HEK293 (cell line): ENCODE measurements around the gene PADI3.

Source experiments
- CTCF ChIA-PET: fragments of 350-600 bp; formaldehyde crosslinking; extraction: SDS; loops from one replicate; lab custom pipeline; 2021; ENCODE audit warnings: antibody characterized with exemption; lab: Yijun Ruan, JAX
- POLR2A ChIA-PET: fragments of 300-600 bp; formaldehyde crosslinking; extraction: SDS; loops from one replicate; lab custom pipeline; 2020; ENCODE audit warnings: antibody characterized with exemption, inconsistent platforms; lab: Yijun Ruan, JAX
- H3K27ac ChIP-seq: fragments of 200-500 bp; sonication (Bioruptor generic); 2 replicates; pipeline ENCODE4 v1.5.1; 2014; ENCODE audit warnings: low read depth, low read length, control low read depth, inconsistent platforms; ENCODE audit errors: extremely low read depth
- H3K36me3 ChIP-seq, 2 experiments: fragments of 200-500 bp in 1 of 2; sonication (Bioruptor generic) in 1 of 2; 1 replicate in 1 of 2; 2 replicates in 1 of 2; pipeline ENCODE4 v1.5.1; 2014 to 2017; ENCODE audit warnings: inconsistent platforms in 2 of 2, low read length in 2 of 2; ENCODE audit not compliant: control insufficient read depth in 2 of 2, insufficient read depth in 1 of 2
- H3K4me1 ChIP-seq: fragments of 200-500 bp; sonication (Bioruptor generic); 2 replicates; pipeline ENCODE4 v1.5.1; 2014; ENCODE audit warnings: mild to moderate bottlenecking, low read length, inconsistent platforms; ENCODE audit not compliant: control insufficient read depth, insufficient read depth
- H3K4me3 ChIP-seq: 2 replicates; pipeline ENCODE4 v1.5.1; 2011; ENCODE audit warnings: low read depth, mild to moderate bottlenecking, control low read depth, low read length, moderate library complexity
- H3K9me3 ChIP-seq: fragments of 200-500 bp; sonication (Bioruptor generic); 2 replicates; pipeline ENCODE4 v1.5.1; 2014; ENCODE audit warnings: low read depth, low read length, inconsistent platforms; ENCODE audit not compliant: control insufficient read depth, insufficient read depth
- BCL11B ChIP-seq: fragments of 450-650 bp; formaldehyde crosslinking; IDR thresholded peaks from 2 replicates; pipeline ENCODE4 v1.5.1; 2016; ENCODE audit warnings: low read depth, missing biosample characterization, missing genetic modification characterization
- EGR2 ChIP-seq: fragments of 450-650 bp; formaldehyde crosslinking; IDR thresholded peaks from 2 replicates; pipeline ENCODE4 v1.5.1; 2016; ENCODE audit warnings: low read depth, missing biosample characterization, missing genetic modification characterization
- GFI1B ChIP-seq: fragments of 450-650 bp; formaldehyde crosslinking; IDR thresholded peaks from 2 replicates; pipeline ENCODE4 v1.5.1; 2016; ENCODE audit warnings: missing biosample characterization, missing genetic modification characterization
- GLIS1 ChIP-seq: fragments of 450-650 bp; formaldehyde crosslinking; IDR thresholded peaks from 2 replicates; pipeline ENCODE4 v1.5.1; 2016; ENCODE audit warnings: missing biosample characterization, missing genetic modification characterization
- KLF16 ChIP-seq: fragments of 450-650 bp; formaldehyde crosslinking; IDR thresholded peaks from 2 replicates; pipeline ENCODE4 v1.5.1; 2017; ENCODE audit warnings: missing biosample characterization, missing genetic modification characterization
- MYNN ChIP-seq: fragments of 450-650 bp; formaldehyde crosslinking; IDR thresholded peaks from 2 replicates; pipeline ENCODE4 v1.5.1; 2016; ENCODE audit warnings: missing biosample characterization, missing genetic modification characterization, borderline replicate concordance
- SCRT2 ChIP-seq: fragments of 450-650 bp; formaldehyde crosslinking; IDR thresholded peaks from 2 replicates; pipeline ENCODE4 v1.5.1; 2016; ENCODE audit warnings: missing biosample characterization, missing genetic modification characterization
- SP7 ChIP-seq: fragments of 450-650 bp; formaldehyde crosslinking; IDR thresholded peaks from 2 replicates; pipeline ENCODE4 v1.5.1; 2016; ENCODE audit warnings: missing biosample characterization, missing genetic modification characterization
- ZBTB17 ChIP-seq: fragments of 450-650 bp; formaldehyde crosslinking; IDR thresholded peaks from 2 replicates; pipeline ENCODE4 v1.5.1; 2016; ENCODE audit warnings: missing biosample characterization, missing genetic modification characterization
- ZNF157 ChIP-seq: fragments of 450-650 bp; formaldehyde crosslinking; IDR thresholded peaks from 2 replicates; pipeline ENCODE4 v1.5.1; 2016; ENCODE audit warnings: missing biosample characterization, missing genetic modification characterization
- ZNF324 ChIP-seq: fragments of 450-650 bp; formaldehyde crosslinking; IDR thresholded peaks from 2 replicates; pipeline ENCODE4 v1.5.1; 2016; ENCODE audit warnings: missing biosample characterization, missing genetic modification characterization
- ZNF416 ChIP-seq: fragments of 450-650 bp; formaldehyde crosslinking; IDR thresholded peaks from 2 replicates; pipeline ENCODE4 v1.5.1; 2016; ENCODE audit warnings: missing biosample characterization, missing genetic modification characterization
- ZNF558 ChIP-seq: fragments of 450-650 bp; formaldehyde crosslinking; IDR thresholded peaks from 2 replicates; pipeline ENCODE4 v1.5.1; 2016; ENCODE audit warnings: missing biosample characterization, missing genetic modification characterization
- ZNF624 ChIP-seq: fragments of 450-650 bp; formaldehyde crosslinking; IDR thresholded peaks from 2 replicates; pipeline ENCODE4 v1.5.1; 2017; ENCODE audit warnings: missing biosample characterization, missing genetic modification characterization
- ZNF791 ChIP-seq: fragments of 450-650 bp; formaldehyde crosslinking; IDR thresholded peaks from 2 replicates; pipeline ENCODE4 v1.5.1; 2016; ENCODE audit warnings: missing biosample characterization, missing genetic modification characterization
- ZNF792 ChIP-seq: fragments of 450-650 bp; formaldehyde crosslinking; IDR thresholded peaks from 2 replicates; pipeline ENCODE4 v1.5.1; 2016; ENCODE audit warnings: missing biosample characterization, missing genetic modification characterization
- ZNF843 ChIP-seq: fragments of 450-650 bp; formaldehyde crosslinking; IDR thresholded peaks from 2 replicates; pipeline ENCODE4 v1.5.1; 2016; ENCODE audit warnings: missing biosample characterization, missing genetic modification characterization
- TF ChIP-seq, protein P1 (sequence below): fragments of 450-650 bp; formaldehyde crosslinking; IDR thresholded peaks from 2 replicates; pipeline ENCODE4 v1.5.1; 2016; ENCODE audit warnings: missing biosample characterization, missing genetic modification characterization
- TF ChIP-seq, protein P2 (sequence below): fragments of 450-650 bp; formaldehyde crosslinking; IDR thresholded peaks from 2 replicates; pipeline ENCODE4 v1.5.1; 2016; ENCODE audit warnings: missing biosample characterization, missing genetic modification characterization
- TF ChIP-seq, protein P3 (sequence below): fragments of 450-650 bp; formaldehyde crosslinking; IDR thresholded peaks from 2 replicates; pipeline ENCODE4 v1.5.1; 2016; ENCODE audit warnings: missing biosample characterization, missing genetic modification characterization
- TF ChIP-seq, protein P4 (sequence below): fragments of 450-650 bp; formaldehyde crosslinking; IDR thresholded peaks from 2 replicates; pipeline ENCODE4 v1.5.1; 2016; ENCODE audit warnings: missing biosample characterization, missing genetic modification characterization, low read depth
- TF ChIP-seq, protein P5 (sequence below): fragments of 450-650 bp; formaldehyde crosslinking; IDR thresholded peaks from 2 replicates; pipeline ENCODE4 v1.5.1; 2017; ENCODE audit warnings: missing biosample characterization, missing genetic modification characterization

Gene PADI3

DNA sequence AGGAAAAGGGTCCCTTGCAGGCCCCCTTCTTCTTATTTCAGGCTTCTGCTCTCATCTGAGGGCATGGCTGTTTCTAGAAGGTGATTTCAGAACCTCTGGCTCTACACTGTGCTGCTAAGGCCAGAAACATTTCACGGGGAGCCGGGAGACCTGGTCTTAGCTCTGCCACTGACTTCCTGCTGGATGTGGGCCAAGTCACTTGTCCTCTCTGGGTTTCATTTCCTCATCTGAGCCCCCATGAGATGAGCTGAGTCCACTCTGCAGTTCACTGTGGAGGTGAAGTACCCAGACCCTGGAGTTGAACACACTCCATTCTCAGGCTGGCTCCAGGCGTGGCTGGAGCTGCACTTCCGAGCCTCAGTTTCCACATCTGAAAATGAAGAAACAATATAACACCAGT lies 41.9 kb upstream of the PADI3 start:
- POLR2A ChIA-PET, result interaction anchor here (1.3 to 2.2 kb wide), 2 partner anchors 11 to 26 kb away, joined by 3 to 10 read pairs; no protein-coding TSS in a partner anchor

DNA sequence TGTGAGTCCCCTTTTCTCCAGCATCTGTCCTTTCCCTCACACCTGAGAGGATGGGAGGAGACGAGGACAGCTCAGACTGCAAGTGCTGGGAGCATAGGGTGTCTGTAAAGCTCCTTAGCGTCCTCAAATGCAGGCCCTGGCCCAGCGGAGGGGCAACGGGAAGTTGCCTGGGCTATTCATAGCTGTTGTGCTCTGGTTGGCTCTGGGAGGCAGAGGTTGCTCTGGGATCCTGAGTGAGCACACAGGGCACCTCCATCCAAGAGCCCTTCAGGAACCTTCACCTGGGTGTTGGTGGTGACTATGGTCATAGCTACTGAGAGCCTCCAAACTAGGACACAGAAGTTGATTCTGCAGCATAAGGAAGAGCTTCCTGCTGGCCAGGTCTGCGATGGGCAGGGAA lies 41.4 kb upstream of the PADI3 start:
- ChIA-PET POLR2A (interaction anchor here (1.3 to 2.2 kb wide), 2 partner anchors 11 to 26 kb away, joined by 3 to 10 read pairs; no protein-coding TSS in a partner anchor), CTCF (interaction anchor here (0.6 to 1.4 kb wide), 5 partner anchors 14 to 155 kb away, joined by 3 to 7 read pairs (median 3); no protein-coding TSS in a partner anchor)
- Histone ChIP-seq H3K9me3 (no peaks in the 10 kb centered on the region), H3K27ac (no peak overlapping the region), H3K4me1 (peaks cover 2% of the 10 kb centered on the region), H3K4me3 (no peak overlapping the region), H3K36me3 (no peaks in the 10 kb centered on the region)
- no peak for TF ChIP-seq BCL11B (tag by site-specific recombination)
- TF ChIP-seq, protein P1, sequence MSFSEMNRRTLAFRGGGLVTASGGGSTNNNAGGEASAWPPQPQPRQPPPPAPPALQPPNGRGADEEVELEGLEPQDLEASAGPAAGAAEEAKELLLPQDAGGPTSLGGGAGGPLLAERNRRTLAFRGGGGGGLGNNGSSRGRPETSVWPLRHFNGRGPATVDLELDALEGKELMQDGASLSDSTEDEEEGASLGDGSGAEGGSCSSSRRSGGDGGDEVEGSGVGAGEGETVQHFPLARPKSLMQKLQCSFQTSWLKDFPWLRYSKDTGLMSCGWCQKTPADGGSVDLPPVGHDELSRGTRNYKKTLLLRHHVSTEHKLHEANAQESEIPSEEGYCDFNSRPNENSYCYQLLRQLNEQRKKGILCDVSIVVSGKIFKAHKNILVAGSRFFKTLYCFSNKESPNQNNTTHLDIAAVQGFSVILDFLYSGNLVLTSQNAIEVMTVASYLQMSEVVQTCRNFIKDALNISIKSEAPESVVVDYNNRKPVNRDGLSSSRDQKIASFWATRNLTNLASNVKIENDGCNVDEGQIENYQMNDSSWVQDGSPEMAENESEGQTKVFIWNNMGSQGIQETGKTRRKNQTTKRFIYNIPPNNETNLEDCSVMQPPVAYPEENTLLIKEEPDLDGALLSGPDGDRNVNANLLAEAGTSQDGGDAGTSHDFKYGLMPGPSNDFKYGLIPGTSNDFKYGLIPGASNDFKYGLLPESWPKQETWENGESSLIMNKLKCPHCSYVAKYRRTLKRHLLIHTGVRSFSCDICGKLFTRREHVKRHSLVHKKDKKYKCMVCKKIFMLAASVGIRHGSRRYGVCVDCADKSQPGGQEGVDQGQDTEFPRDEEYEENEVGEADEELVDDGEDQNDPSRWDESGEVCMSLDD (tag by site-specific recombination), result no peak
- 0 out of 2 replicates have a peak, but pooled peaks have one; percentile 32 for TF ChIP-seq ZBTB17 (tag by site-specific recombination)
- TF ChIP-seq, all 188 proteins: peak for 1

More for the DNA sequence above, 41.9 kb upstream of the PADI3 start:
- CTCF ChIA-PET, result interaction anchor here (0.6 to 1.4 kb wide), 4 partner anchors 29 to 219 kb away, joined by 3 to 5 read pairs (median 3); no protein-coding TSS in a partner anchor
- no peak overlapping the region for H3K4me3 ChIP-seq
- H3K27ac ChIP-seq, result no peak overlapping the region
- TF ChIP-seq MYNN (tag by site-specific recombination), result no peak
- TF ChIP-seq ZNF624 (tag by site-specific recombination), result no peak
- TF ChIP-seq GLIS1 (tag by site-specific recombination), result no peak
- no peaks in the 10 kb centered on the region for H3K36me3 ChIP-seq
- H3K4me1 ChIP-seq, result no peaks in the 10 kb centered on the region; the same call in 1 of the 2 replicates
- H3K9me3 ChIP-seq, result no peaks in the 10 kb centered on the region

DNA sequence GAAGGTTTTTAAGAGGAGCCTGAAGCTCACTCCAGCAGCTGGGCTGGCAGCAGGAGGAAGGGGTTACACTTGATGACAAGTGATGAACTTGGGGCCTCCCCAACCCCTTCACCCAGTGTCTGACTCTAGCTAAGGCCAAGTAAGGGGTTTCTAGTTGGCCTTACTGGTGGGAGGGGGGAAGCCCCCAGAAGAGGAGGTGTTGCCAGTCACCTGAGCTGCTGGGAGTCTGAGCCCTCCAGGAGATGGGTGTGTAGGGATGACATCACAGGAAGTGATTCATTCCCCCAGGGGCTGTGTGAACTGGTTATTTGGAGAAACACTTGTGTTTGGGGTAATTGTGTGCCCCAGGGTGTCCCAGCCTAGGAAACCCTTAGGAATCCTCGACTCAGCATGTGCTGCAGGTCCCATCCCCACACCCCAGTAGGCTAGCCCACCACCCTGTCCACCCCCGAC lies 40.9 kb upstream of the PADI3 start:
- CTCF ChIA-PET, result interaction anchor here (0.6 to 1.4 kb wide), 5 partner anchors 13 to 155 kb away, joined by 3 to 7 read pairs (median 3); no protein-coding TSS in a partner anchor
- POLR2A ChIA-PET, result interaction anchor here (1.3 to 2.2 kb wide), 2 partner anchors 12 to 25 kb away, joined by 3 to 10 read pairs; no protein-coding TSS in a partner anchor
- H3K27ac ChIP-seq, result no peak overlapping the region
- peak; percentile 93 for TF ChIP-seq SP7 (tag by site-specific recombination)
- TF ChIP-seq ZNF157 (tag by site-specific recombination), result no peak
- no peak for TF ChIP-seq ZBTB17 (tag by site-specific recombination)
- 0 out of 2 replicates have a peak, but pooled peaks have one; percentile 5 for TF ChIP-seq EGR2 (tag by site-specific recombination)
- TF ChIP-seq, protein P2, sequence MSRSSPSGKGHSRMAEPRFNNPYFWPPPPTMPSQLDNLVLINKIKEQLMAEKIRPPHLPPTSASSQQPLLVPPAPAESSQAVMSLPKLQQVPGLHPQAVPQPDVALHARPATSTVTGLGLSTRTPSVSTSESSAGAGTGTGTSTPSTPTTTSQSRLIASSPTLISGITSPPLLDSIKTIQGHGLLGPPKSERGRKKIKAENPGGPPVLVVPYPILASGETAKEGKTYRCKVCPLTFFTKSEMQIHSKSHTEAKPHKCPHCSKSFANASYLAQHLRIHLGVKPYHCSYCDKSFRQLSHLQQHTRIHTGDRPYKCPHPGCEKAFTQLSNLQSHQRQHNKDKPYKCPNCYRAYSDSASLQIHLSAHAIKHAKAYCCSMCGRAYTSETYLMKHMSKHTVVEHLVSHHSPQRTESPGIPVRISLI (tag by site-specific recombination), result no peak
- TF ChIP-seq, protein P3, sequence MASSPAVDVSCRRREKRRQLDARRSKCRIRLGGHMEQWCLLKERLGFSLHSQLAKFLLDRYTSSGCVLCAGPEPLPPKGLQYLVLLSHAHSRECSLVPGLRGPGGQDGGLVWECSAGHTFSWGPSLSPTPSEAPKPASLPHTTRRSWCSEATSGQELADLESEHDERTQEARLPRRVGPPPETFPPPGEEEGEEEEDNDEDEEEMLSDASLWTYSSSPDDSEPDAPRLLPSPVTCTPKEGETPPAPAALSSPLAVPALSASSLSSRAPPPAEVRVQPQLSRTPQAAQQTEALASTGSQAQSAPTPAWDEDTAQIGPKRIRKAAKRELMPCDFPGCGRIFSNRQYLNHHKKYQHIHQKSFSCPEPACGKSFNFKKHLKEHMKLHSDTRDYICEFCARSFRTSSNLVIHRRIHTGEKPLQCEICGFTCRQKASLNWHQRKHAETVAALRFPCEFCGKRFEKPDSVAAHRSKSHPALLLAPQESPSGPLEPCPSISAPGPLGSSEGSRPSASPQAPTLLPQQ (tag by site-specific recombination), result peak; percentile 71; the same call in 1 of the 2 replicates
- peak; percentile 78; the same call in 1 of the 2 replicates for TF ChIP-seq KLF16 (tag by site-specific recombination)
- TF ChIP-seq ZNF558 (tag by site-specific recombination), result 0 out of 2 replicates have a peak, but pooled peaks have one; percentile 32
- TF ChIP-seq, protein P4, sequence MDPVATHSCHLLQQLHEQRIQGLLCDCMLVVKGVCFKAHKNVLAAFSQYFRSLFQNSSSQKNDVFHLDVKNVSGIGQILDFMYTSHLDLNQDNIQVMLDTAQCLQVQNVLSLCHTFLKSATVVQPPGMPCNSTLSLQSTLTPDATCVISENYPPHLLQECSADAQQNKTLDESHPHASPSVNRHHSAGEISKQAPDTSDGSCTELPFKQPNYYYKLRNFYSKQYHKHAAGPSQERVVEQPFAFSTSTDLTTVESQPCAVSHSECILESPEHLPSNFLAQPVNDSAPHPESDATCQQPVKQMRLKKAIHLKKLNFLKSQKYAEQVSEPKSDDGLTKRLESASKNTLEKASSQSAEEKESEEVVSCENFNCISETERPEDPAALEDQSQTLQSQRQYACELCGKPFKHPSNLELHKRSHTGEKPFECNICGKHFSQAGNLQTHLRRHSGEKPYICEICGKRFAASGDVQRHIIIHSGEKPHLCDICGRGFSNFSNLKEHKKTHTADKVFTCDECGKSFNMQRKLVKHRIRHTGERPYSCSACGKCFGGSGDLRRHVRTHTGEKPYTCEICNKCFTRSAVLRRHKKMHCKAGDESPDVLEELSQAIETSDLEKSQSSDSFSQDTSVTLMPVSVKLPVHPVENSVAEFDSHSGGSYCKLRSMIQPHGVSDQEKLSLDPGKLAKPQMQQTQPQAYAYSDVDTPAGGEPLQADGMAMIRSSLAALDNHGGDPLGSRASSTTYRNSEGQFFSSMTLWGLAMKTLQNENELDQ, result no peak
- TF ChIP-seq ZNF791 (tag by site-specific recombination), result no peak
- TF ChIP-seq ZNF843 (tag by site-specific recombination), result peak; percentile 40; the same call in 1 of the 2 replicates
- TF ChIP-seq, protein P5, sequence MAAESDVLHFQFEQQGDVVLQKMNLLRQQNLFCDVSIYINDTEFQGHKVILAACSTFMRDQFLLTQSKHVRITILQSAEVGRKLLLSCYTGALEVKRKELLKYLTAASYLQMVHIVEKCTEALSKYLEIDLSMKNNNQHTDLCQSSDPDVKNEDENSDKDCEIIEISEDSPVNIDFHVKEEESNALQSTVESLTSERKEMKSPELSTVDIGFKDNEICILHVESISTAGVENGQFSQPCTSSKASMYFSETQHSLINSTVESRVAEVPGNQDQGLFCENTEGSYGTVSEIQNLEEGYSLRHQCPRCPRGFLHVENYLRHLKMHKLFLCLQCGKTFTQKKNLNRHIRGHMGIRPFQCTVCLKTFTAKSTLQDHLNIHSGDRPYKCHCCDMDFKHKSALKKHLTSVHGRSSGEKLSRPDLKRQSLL (tag by site-specific recombination), result no peak
- peak; percentile 86 for TF ChIP-seq ZNF324 (tag by site-specific recombination)
- TF ChIP-seq ZNF416 (tag by site-specific recombination), result no peak
- no peak for TF ChIP-seq GFI1B (tag by site-specific recombination)
- peak; percentile 46; the same call in 1 of the 2 replicates for TF ChIP-seq SCRT2 (tag by site-specific recombination)
- TF ChIP-seq ZNF792 (tag by site-specific recombination), result no peak

More for the DNA sequence above, 40.9 kb upstream of the PADI3 start:
- Histone ChIP-seq H3K4me1 (peaks cover 4% of the 10 kb centered on the region), H3K4me3 (no peak overlapping the region), H3K36me3 (no peaks in the 10 kb centered on the region), H3K9me3 (no peaks in the 10 kb centered on the region)
